Osteocyte (in vitro differentiated cells): ENCODE results near the gene TPCN2. TPM values are rescaled to one million over a fixed set of nuclear protein-coding genes. Genes with fewer than 3 reads are reported as not detected.

Experiments
- DNase-seq: peaks from one replicate; pipeline ENCODE4 v3.0.0; 2021; ENCODE audit warnings: mixed read lengths; ENCODE audit not compliant: unreplicated experiment; ENCODE audit errors: extremely low spot score
- H3K27ac Mint-ChIP-seq: one replicate; pipeline ENCODE4 v1.8.0; 2021; ENCODE audit warnings: mild to moderate bottlenecking, mixed read lengths; ENCODE audit not compliant: unreplicated experiment
- H3K27me3 Mint-ChIP-seq: one replicate; pipeline ENCODE4 v1.8.0; 2021; ENCODE audit warnings: mixed read lengths; ENCODE audit not compliant: unreplicated experiment
- H3K36me3 Mint-ChIP-seq: one replicate; pipeline ENCODE4 v1.8.0; 2021; ENCODE audit warnings: mixed read lengths; ENCODE audit not compliant: unreplicated experiment
- H3K4me1 Mint-ChIP-seq: one replicate; pipeline ENCODE4 v1.8.0; 2021; ENCODE audit warnings: mixed read lengths; ENCODE audit not compliant: unreplicated experiment
- H3K4me3 Mint-ChIP-seq: one replicate; pipeline ENCODE4 v1.8.0; 2021; ENCODE audit warnings: mild to moderate bottlenecking, moderate library complexity, mixed read lengths; ENCODE audit not compliant: unreplicated experiment
- H3K9me3 Mint-ChIP-seq: one replicate; pipeline ENCODE4 v1.8.0; 2021; ENCODE audit warnings: mixed read lengths; ENCODE audit not compliant: unreplicated experiment
- total RNA-seq: library from RNA; stranded (reverse); gene quantifications from 2 replicates; pipeline ENCODE4 v1.2.1, GENCODE V29; 2021
- TF ChIP-seq, protein P1 (sequence below): fragments of 200-600 bp; sonication (generic); IDR thresholded peaks from 2 replicates; pipeline ENCODE4 v1.5.0; 2021; ENCODE audit warnings: antibody characterized with exemption, mild to moderate bottlenecking, moderate library complexity

TPCN2 gene
- total RNA-seq, 1 donor from 2014 or later = 22.4 TPM

DNA sequence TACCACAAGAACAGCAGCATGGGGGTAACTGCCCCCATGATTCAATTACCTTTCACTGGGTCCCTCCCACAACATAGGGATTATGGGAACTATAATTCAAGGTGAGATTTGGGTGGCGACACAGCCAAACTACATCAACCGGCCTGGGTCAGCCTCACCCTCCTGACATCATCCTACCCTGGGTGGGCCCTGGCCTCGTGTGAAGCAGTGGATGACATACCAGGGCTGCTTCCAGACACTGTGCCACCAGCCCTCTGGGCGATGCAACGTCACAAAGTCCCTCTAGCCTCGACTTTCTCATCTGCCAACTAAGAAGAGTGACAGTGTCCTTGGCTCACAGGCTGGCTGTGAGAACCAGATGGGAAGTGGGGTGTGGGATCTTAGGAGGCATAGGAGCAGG lies 8.7 kb upstream of the TPCN2 start:
- H3K27ac Mint-ChIP-seq = no peak overlapping the region
- TF ChIP-seq, protein P1, sequence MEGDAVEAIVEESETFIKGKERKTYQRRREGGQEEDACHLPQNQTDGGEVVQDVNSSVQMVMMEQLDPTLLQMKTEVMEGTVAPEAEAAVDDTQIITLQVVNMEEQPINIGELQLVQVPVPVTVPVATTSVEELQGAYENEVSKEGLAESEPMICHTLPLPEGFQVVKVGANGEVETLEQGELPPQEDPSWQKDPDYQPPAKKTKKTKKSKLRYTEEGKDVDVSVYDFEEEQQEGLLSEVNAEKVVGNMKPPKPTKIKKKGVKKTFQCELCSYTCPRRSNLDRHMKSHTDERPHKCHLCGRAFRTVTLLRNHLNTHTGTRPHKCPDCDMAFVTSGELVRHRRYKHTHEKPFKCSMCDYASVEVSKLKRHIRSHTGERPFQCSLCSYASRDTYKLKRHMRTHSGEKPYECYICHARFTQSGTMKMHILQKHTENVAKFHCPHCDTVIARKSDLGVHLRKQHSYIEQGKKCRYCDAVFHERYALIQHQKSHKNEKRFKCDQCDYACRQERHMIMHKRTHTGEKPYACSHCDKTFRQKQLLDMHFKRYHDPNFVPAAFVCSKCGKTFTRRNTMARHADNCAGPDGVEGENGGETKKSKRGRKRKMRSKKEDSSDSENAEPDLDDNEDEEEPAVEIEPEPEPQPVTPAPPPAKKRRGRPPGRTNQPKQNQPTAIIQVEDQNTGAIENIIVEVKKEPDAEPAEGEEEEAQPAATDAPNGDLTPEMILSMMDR = no peak
- no peaks in the 10 kb centered on the region for H3K27me3 Mint-ChIP-seq
- no peaks in the 10 kb centered on the region for H3K9me3 Mint-ChIP-seq
- peaks cover 35% of the 10 kb centered on the region for H3K4me1 Mint-ChIP-seq
- H3K4me3 Mint-ChIP-seq = no peak overlapping the region
- DNase-seq = no peak
- no peaks in the 10 kb centered on the region for H3K36me3 Mint-ChIP-seq

DNA sequence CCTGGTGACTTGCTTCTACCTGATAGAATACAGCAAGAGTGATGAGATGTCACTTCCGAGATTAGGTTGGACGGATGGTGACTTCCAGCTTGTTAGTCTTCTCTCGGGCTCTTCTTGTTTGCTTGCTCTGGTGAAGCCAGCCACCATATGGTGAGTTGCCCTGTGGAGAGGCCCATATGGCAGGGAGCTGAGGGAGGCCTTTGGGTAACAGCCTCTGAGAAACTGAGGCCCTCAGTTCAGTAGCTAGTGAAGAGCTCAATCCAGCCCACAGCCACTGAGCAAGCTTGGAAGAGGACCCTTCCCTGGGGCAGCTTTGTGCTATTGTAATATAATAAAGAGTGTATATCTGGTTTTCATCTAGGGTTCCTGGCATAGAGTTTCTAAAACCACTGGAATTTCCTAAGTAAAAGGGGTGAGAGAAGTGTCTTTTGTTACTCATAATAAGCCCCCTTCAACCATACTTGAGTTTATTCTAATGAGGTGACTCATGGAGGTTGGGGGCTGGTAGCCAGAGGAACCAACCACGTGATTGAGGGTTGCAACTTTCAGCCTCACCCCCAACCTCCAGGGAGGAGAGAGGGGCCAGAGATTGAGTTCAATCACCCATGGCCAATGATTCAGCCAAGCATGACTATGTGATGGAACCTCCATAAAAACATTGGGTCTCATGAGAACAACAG lies 8.0 kb upstream of the TPCN2 start:
- Mint-ChIP-seq H3K4me1 (peaks cover 36% of the 10 kb centered on the region), H3K9me3 (no peaks in the 10 kb centered on the region), H3K36me3 (no peaks in the 10 kb centered on the region), H3K27ac (peak overlapping the region; percentile 60), H3K27me3 (no peaks in the 10 kb centered on the region), H3K4me3 (no peak overlapping the region)
- TF ChIP-seq, protein P1 = no peak
- no peak for DNase-seq

DNA sequence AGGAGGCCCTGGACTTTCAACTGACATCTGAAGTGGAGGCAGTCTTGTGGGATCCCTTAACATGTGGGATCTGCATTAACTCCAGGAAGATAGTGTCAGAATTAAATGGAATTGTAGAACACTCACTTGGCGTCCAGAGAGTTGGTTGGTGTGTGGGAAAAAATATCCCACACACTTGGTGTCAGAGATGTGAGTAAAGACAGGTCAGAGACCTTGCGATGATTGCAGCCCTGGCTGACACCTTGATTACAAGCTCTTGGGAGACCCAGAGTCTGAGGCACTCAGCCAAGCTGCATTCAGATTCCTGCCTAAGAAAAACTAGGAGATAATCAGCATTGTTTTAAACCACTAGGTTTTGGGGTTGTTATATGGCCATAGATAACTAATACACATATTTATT lies 7.2 kb upstream of the TPCN2 start:
- DNase-seq = no peak
- H3K27me3 Mint-ChIP-seq = peaks cover 2% of the 10 kb centered on the region
- H3K4me3 Mint-ChIP-seq = no peak overlapping the region
- H3K9me3 Mint-ChIP-seq = no peaks in the 10 kb centered on the region
- peak overlapping the region; percentile 29 for H3K27ac Mint-ChIP-seq
- H3K36me3 Mint-ChIP-seq = no peaks in the 10 kb centered on the region
- TF ChIP-seq, protein P1 = no peak
- H3K4me1 Mint-ChIP-seq = peaks cover 34% of the 10 kb centered on the region

- DNase-seq = no peak
- Mint-ChIP-seq H3K27ac (peak overlapping the region; percentile 72), H3K9me3 (no peaks in the 10 kb centered on the region), H3K36me3 (no peaks in the 10 kb centered on the region), H3K27me3 (peaks cover 2% of the 10 kb centered on the region), H3K4me3 (no peak overlapping the region), H3K4me1 (peaks cover 40% of the 10 kb centered on the region)
- TF ChIP-seq, protein P1 = peak; percentile 73
Measured at GRCh38 chr11:69044111-69045013, 4.4 kb upstream of the TPCN2 start.

DNA sequence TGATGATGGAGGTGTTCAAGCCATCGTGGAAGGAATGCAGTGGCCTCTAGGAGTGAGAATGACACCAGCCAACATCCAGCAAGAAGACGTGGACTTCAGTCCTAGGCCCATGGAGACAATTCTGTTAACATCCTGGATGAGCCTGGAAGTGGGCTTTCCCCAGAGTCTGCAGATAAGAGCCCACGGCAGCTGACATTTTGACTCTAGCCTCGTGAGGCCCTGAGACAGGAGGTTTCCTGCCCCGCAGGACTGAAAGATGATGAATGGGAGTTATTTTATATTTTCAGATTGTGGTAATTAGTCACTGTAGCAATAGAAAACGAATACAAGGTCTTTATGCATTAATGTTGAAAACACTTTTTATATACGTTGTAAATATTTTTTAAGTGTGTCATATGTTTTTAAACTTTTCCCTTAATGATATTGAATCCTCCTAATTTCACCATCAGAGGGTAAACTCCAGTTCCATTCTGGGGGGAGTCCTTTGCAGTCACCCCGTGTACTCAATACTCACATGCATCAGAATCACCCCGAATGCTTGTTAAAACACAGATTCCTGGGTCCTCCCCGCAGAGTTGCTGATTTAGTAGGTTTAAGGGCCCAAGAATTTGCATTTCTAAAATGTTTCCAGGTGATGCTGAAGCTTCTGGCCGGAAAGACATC lies 570 bp upstream of the TPCN2 start:
- Mint-ChIP-seq H3K9me3 (no peaks in the 10 kb centered on the region), H3K36me3 (no peaks in the 10 kb centered on the region), H3K27ac (no peak overlapping the region), H3K4me3 (peak overlapping the region; percentile 70), H3K27me3 (peaks cover 2% of the 10 kb centered on the region), H3K4me1 (peaks cover 44% of the 10 kb centered on the region)
- TF ChIP-seq, protein P1 = no peak
- no peak for DNase-seq
